Lower leg skin (tissue), 3 donors: ENCODE results near the gene AVPI1.

Experiments used
- POLR2A ChIP-seq, 2 donors: fragments of 450-650 bp; IDR thresholded peaks; one replicate each; pipeline ENCODE4 v1.6.1; 2016 to 2017; ENCODE audit warnings: antibody characterized with exemption in 2 of 2, mild to moderate bottlenecking in 1 of 2, moderate library complexity in 1 of 2
- TF ChIP-seq, protein P1 (sequence below), 3 donors: fragments of 450-650 bp; IDR thresholded peaks; one replicate each; pipeline ENCODE4 v1.5.1; 2016; ENCODE audit warnings: antibody characterized with exemption in 3 of 3, mild to moderate bottlenecking in 3 of 3, moderate library complexity in 2 of 3

DNA sequence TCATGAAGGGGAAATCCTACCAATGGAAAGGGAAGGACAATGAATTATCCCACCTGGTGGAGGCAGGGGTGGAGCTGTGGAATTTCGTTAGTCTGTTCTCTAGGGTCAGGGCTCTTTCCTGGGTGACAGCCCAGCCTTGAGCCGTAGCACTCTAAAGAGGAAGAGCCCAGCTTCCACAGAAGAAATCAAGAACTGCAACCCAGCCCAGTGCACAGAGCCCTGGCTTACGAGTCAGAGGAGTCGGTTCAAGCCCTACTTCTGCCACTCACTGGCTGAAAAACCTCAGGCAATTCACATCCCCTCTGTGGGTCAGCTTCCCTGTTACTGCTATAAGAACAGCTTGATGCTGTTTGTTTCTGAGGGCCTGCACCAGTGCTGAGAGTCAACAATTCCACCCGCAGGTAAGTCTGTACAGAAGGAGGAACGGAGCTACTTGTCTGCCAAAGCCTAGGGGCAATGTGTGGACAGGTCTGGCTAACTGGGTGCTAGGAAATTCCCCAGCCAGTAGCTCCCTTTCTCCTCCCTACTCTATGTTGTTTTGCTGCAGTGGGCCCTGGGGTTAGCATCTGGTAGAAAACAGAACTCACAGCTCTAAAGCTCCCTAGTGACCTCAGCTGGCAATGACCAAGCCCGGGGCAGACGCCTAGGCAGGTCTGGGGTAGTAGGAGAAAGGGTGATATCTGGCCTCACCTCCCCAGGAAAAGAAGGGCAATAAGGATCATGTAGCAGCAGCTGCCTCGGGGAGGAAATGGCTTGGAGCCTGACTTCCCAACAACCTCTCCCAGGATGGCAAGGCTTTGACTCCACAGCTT lies 3.3 kb downstream of the AVPI1 start:
- TF ChIP-seq POLR2A (IDR thresholded peaks at IDR 0.05): no peak
- TF ChIP-seq, protein P1, sequence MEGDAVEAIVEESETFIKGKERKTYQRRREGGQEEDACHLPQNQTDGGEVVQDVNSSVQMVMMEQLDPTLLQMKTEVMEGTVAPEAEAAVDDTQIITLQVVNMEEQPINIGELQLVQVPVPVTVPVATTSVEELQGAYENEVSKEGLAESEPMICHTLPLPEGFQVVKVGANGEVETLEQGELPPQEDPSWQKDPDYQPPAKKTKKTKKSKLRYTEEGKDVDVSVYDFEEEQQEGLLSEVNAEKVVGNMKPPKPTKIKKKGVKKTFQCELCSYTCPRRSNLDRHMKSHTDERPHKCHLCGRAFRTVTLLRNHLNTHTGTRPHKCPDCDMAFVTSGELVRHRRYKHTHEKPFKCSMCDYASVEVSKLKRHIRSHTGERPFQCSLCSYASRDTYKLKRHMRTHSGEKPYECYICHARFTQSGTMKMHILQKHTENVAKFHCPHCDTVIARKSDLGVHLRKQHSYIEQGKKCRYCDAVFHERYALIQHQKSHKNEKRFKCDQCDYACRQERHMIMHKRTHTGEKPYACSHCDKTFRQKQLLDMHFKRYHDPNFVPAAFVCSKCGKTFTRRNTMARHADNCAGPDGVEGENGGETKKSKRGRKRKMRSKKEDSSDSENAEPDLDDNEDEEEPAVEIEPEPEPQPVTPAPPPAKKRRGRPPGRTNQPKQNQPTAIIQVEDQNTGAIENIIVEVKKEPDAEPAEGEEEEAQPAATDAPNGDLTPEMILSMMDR (IDR thresholded peaks at IDR 0.05): no peak
